Activated CD4-positive, alpha-beta T cell treated with anti-CD3 and anti-CD28 coated beads, Interleukin-2, Interleukin-6, amounts not matched to agents 100 ng/mL and 50 ng/mL, durations not matched to agents 16 hours and 8 hours (primary cell): ENCODE measurements around the gene ILRUN.
A peak's percentile ranks its signal among the peaks of the same experiment; 100 is the strongest.
"Not testable (repeated sequence)": the region's sequence is repeated elsewhere in the genome, so short reads cannot be mapped to it uniquely, and the experiment has no call there.

Source experiments
- DNase-seq: peaks from one replicate; pipeline ENCODE4 v3.0.0-alpha.2; 2020

Gene ILRUN

GRCh38 chr6:34696739-34697543 is at the start of gene ILRUN:
Gene ILRUN, minus strand, starts transcription at chr6:34696767. Its CDS starts 164 bp downstream, at chr6:34696603.
- peak; percentile 98 for DNase-seq

DNA sequence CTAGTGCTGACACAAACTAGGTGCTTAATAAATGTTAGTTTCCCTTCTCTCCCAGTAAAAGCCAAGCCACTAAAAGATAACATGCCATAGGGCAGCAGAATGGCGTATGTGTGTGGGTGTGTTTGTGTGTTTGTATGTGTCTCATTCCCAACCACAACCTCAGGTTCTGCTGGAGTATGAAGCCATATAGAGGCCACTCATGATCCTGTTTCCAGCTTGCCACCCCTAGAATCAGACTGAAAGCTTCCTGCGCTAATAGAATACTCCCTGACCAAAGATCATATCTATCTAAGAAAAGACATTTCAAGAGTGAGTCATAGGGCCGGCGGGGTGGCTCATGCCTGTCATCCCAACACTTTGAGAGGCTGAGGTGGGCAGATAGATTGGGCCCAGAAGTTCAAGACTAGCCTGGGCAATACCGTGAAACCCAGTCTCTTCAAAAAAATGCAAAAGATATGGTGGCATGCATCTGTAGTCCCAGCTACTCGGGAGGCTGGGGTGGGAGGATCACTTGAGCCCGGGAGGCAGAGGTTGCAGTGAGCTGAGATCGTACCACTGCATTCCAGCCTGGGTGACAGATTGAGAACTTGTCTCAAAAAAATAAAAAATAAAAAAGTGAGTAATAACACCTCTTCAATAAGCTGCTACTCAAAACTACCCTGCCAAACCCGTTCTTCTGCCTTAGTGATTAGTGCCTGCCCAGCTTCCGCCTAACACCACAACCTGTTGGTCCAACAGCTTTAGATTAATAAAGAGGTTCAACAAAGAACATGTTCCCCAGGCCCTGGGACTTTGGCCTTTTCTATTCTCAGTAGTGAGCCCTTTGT is 48.9 kb upstream of the ILRUN start:
- DNase-seq, result peak; percentile 15

DNA sequence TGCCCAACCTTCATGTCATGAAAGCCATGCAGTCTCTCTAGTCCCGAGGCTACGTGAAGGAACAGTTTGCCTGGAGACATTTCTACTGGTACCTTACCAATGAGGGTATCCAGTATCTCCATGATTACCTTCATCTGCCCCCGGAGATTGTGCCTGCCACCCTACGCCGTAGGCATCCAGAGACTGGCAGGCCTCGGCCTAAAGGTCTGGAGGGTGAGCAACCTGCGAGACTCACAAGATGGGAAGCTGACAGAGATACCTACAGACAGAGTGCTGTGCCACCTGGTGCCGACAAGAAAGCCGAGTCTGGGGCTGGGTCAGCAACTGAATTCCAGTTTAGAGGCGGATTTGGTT is 47.7 kb upstream of the ILRUN start:
- DNase-seq, result not testable (repeated sequence)

DNA sequence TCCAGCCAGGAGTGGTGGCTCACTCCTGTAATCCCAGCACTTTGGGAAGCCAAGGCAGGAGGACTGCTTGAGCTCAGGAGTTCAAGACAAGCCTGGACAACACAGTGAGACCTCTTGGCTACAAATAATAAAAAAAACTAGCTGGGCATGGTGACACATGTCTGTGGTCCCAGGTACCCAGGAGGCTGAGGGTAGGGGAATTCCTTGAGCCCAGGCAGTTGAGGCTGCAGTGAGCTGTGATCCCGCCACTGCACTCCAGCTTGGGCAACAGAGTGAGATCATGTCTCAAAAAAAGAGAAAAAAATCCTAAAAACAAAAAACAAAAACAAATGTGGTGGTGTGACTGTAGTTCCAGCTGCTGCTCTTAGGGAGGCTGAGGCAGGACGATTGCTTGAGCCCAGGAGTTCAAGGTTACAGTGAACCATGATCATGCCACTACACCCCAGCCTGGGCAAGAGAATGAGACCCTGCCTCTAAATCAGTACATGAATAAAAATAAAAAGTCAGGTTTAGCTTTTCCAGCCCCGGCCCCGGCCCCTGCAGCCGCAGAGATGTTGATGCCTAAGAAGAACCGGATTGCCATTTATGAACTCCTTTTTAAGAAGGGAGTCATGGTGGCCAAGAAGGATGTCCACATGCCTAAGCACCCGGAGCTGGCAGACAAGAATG is 47.2 kb upstream of the ILRUN start:
- DNase-seq, result no peak

GRCh38 chr6:34742094-34742493 is 45.5 kb upstream of the ILRUN start:
- DNase-seq, result no peak

GRCh38 chr6:34736823-34737222 is 40.3 kb upstream of the ILRUN start:
- DNase-seq, result no peak

DNA sequence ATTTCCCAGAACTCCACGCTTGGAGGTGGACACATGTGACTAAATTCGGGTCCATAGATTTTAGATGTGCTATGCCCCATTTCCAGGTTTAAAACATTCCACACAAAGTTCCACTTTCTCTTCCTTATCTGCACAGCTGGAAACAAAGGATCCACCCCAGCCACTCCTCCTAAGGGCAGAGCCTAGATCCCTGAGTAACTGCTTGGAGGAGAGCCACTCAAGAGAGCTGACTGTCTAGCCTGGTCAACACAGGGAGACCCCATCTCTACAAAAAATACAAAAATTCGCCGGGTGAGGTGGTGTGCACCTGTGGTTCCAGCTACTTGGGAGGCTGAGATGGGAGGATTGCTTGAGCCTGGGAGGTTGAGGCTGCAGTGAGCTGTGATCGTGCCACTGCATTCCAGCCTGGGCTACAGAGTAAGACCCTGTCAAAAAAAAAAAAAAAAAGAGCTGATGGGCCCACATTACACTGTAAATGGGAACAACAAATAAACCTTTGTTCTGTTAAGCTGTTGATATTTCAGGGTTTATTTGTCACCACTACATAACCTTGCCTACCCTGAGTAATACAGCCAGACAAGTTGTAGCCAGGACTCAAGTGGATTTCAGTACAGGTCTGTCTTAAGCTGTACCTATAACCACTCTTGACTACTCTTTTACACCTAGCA is 35.0 kb upstream of the ILRUN start:
- no peak for DNase-seq

DNA sequence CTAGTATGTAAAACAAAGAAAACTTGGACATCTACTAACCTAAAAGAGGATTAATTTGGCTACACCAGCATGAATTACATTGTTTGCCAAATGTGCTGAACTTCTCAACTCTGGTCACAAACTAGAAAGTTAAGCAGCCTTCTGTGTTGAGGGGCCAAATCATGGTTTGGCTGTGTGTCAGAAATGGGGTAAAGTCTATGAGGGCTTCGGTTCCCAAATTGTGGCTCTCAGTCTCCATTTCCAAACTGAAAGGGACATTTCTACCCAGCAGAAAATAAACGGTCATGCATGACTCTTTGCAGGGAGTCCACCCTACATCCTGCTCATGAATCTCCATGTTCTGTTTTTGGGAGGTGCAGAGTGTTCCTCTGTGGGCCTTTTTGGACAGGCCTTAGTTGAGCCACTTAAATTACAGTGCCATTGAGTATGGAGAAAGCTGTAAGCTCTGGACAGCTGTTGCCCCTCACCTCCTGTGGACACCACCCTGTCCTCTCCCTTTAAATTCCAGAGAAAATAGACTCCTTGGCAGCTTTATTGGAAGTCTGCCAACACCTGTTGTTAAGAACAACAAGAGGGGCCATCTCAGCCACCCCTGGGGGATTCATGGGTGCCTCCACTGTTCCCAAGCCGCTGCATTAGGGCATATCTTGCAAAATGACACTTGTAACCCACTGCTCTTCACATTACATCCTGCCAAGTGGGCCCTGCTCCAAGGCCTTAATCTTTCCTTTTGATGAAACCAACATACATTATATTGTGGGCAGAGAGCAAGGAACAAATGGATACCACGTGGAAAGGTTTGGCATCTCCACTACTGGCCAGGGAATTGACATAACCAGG is 33.3 kb upstream of the ILRUN start:
- DNase-seq, result no peak

- no peak for DNase-seq
Observed at GRCh38 chr6:34726055-34726454, 29.5 kb upstream of the ILRUN start.

DNA sequence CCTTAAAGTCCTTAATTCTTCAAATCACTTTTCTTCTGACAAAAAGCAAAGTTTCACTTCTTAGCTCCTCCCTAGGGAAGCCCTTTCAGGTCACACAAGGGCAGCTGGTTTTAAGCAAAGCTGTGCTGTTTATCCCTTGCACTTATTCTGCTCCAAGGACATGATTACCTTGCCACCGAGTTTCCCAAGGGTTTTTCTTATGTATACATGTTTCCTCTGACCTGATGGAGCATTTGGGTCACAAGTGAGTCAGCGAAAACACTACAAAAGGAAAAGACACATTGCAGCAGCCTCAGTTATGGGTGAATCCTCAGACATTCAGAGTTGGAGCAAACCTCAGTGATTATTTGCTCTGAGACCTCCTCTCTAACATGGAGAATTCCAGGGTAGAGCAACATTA is 26.6 kb upstream of the ILRUN start:
- no peak for DNase-seq

GRCh38 chr6:34722451-34722850 is 25.9 kb upstream of the ILRUN start:
- no peak for DNase-seq

GRCh38 chr6:34720160-34720559 is 23.6 kb upstream of the ILRUN start:
- DNase-seq, result not testable (repeated sequence)

DNA sequence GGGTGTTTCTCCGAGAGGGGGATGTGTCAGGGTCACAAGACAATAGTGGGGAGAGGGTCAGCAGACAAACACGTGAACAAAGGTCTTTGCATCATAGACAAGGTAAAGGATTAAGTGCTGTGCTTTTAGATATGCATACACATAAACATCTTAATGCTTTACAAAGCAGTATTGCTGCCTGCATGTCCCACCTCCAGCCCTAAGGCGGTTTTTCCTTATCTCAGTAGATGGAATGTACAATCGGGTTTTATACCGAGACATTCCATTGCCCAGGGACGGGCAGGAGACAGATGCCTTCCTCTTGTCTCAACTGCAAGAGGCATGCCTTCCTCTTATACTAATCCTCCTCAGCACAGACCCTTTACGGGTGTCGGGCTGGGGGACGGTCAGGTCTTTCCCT is 23.1 kb upstream of the ILRUN start:
- DNase-seq, result not testable (repeated sequence)

- no peak for DNase-seq
Observed at GRCh38 chr6:34718976-34719375, 22.4 kb upstream of the ILRUN start.

GRCh38 chr6:34717466-34717865 is 20.9 kb upstream of the ILRUN start:
- no peak for DNase-seq

DNA sequence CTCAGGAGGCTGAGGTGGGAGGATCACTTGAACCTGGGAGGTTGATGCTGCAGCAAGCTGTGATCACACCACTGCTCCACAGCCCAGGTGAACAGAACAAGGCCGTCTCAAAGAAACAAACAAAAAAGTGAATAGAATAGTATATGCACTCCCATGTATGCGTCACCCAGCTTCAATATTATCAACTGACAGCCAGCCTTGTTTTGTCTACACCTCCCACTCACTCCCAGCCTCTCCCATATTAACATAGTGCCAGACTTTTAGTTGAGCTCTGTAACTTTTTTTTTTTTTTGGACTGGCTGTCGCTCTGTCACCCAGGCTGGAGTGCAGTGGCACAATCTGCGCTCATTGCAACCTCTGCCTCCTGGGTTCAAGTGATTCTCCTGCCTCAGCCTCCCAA is 18.1 kb upstream of the ILRUN start:
- DNase-seq, result no peak

- DNase-seq, result not testable (repeated sequence)
Observed at GRCh38 chr6:34712881-34713280, 16.3 kb upstream of the ILRUN start.

- DNase-seq, result no peak
Observed at GRCh38 chr6:34709386-34709785, 12.8 kb upstream of the ILRUN start.

- no peak for DNase-seq
Observed at GRCh38 chr6:34705241-34705640, 8.7 kb upstream of the ILRUN start.

DNA sequence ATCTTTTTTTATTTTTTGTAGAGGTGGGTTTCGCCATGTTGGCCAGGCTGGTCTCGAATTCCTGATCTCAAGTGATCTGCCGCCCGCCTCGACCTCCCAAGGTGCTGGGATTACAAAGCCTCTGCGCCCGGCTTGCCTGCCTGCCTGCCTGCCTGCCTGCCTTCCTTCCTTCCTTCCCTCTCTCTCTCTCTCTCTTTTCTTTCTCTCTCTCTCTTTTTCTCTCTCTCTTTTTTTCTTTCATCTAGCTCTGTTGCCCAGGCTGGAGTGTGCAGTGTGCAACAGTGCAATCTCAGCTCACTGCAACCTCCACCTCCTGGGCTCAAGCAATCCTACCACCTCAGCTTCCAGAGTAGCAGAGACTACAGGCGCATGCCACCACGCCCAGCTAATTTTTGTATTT is 4.6 kb upstream of the ILRUN start:
- no peak for DNase-seq

- DNase-seq, result peak; percentile 30
Observed at GRCh38 chr6:34697904-34698559, 1.5 kb upstream of the ILRUN start.

- no peak for DNase-seq
Observed at GRCh38 chr6:34697544-34697836, 923 bp upstream of the ILRUN start.
